Esophagus muscularis mucosa (tissue), 3 donors: ENCODE measurements around the gene ENPP3.

Experiments used
- POLR2A ChIP-seq: fragments of 450-650 bp; IDR thresholded peaks from one replicate; pipeline ENCODE4 v1.6.1; 2017; ENCODE audit warnings: antibody characterized with exemption, moderate library complexity, mild to moderate bottlenecking, low read depth
- TF ChIP-seq, protein P1 (sequence below), 3 experiments: fragments of 200-600 bp in 2 of 3; fragments of 450-650 bp in 1 of 3; sonication (generic) in 2 of 3; IDR thresholded peaks; one replicate each; pipeline ENCODE4 v1.5.1; 2017 to 2019; ENCODE audit warnings: antibody characterized with exemption in 3 of 3, mild to moderate bottlenecking in 2 of 3, moderate library complexity in 1 of 3

- TF ChIP-seq, protein P1, sequence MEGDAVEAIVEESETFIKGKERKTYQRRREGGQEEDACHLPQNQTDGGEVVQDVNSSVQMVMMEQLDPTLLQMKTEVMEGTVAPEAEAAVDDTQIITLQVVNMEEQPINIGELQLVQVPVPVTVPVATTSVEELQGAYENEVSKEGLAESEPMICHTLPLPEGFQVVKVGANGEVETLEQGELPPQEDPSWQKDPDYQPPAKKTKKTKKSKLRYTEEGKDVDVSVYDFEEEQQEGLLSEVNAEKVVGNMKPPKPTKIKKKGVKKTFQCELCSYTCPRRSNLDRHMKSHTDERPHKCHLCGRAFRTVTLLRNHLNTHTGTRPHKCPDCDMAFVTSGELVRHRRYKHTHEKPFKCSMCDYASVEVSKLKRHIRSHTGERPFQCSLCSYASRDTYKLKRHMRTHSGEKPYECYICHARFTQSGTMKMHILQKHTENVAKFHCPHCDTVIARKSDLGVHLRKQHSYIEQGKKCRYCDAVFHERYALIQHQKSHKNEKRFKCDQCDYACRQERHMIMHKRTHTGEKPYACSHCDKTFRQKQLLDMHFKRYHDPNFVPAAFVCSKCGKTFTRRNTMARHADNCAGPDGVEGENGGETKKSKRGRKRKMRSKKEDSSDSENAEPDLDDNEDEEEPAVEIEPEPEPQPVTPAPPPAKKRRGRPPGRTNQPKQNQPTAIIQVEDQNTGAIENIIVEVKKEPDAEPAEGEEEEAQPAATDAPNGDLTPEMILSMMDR (IDR thresholded peaks at IDR 0.05): no peak
- no peak for TF ChIP-seq POLR2A
These were observed 55.5 kb downstream of the ENPP3 start for GRCh38 chr6:131692589-131692988.
